Testis (tissue), 3 donors: Measurements from ENCODE around the gene EBF4. TPM values are rescaled to one million over a fixed set of nuclear protein-coding genes. Genes with fewer than 3 reads are reported as not detected.

Source experiments
- DNase-seq: peaks from one replicate; pipeline ENCODE4 v3.0.0-alpha.2; 2019
- H3K27ac ChIP-seq, 2 donors: fragments of 200-600 bp; sonication (generic); one replicate each; pipeline ENCODE4 v1.5.1; 2019
- H3K27me3 ChIP-seq: fragments of 200-600 bp; sonication (generic); one replicate; pipeline ENCODE4 v1.5.1; 2019
- H3K36me3 ChIP-seq: fragments of 200-600 bp; sonication (generic); one replicate; pipeline ENCODE4 v1.5.1; 2017; ENCODE audit warnings: low read depth; ENCODE audit errors: missing control alignments
- H3K4me1 ChIP-seq: fragments of 200-600 bp; sonication (generic); one replicate; pipeline ENCODE4 v1.5.1; 2019
- H3K4me3 ChIP-seq, 2 donors: fragments of 200-600 bp; sonication (generic); one replicate each; pipeline ENCODE4 v1.5.1; 2017 to 2019
- H3K9me3 ChIP-seq: fragments of 200-600 bp; sonication (generic); one replicate; pipeline ENCODE4 v1.5.1; 2017
- CTCF ChIP-seq, 3 experiments: fragments of 450-650 bp in 2 of 3; fragments of 200-600 bp in 1 of 3; sonication (generic) in 1 of 3; IDR thresholded peaks; one replicate each; pipeline ENCODE4 v1.5.1; 2016 to 2019; ENCODE audit warnings: antibody characterized with exemption in 3 of 3, mild to moderate bottlenecking in 2 of 3, moderate library complexity in 1 of 3
- POLR2A ChIP-seq: fragments of 450-650 bp; IDR thresholded peaks from one replicate; pipeline ENCODE4 v1.6.1; 2017; ENCODE audit warnings: antibody characterized with exemption, mild to moderate bottlenecking, moderate library complexity
- WGBS, 2 donors: methylation state at CpG; one replicate each; pipeline ENCODE4 v1.1.5; 2018; 5-methylcytosine and 5-hydroxymethylcytosine counted together
- intact Hi-C: fragments of 100-400 bp; cut with DNase I; formaldehyde crosslinking; loops from one replicate; pipeline ENCODE4 v1.15.1; 2023; ENCODE audit warnings: low total_unique reads
- polyA plus RNA-seq: library from polyadenylated mRNA; stranded (reverse); fragments of 350-450 nt; fragmentation: Illumina TruSeq; extraction: RNeasy Lipid Tissue Mini Kit (QIAGEN cat#74804); gene quantifications from one replicate; pipeline ENCODE4 v1.2.3, GENCODE V29; 2014; ENCODE audit warnings: low read depth, low replicate concordance; ENCODE audit not compliant: insufficient read depth
- total RNA-seq, 2 donors: library from RNA; depleted of rRNA; stranded (reverse); fragments of >200 nt; gene quantifications; one replicate each; pipeline ENCODE4 v1.2.3, GENCODE V29; 2016

Gene EBF4
- total and polyA plus RNA-seq, 3 donors from 2014 or later, result 6.1 to 14.2 (median 7.4) TPM

GRCh38 chr20:2804041-2804828 lies 111.7 kb downstream of the EBF4 start:
- no peak overlapping the region for H3K27ac ChIP-seq
- no peaks in the 10 kb centered on the region for H3K9me3 ChIP-seq
- no peaks in the 10 kb centered on the region for H3K27me3 ChIP-seq
- H3K36me3 ChIP-seq, result no peaks in the 10 kb centered on the region
- TF ChIP-seq CTCF (IDR thresholded peaks at IDR 0.05) (no peak), POLR2A (no peak)
- peaks cover 6% of the 10 kb centered on the region for H3K4me1 ChIP-seq
- DNase-seq, result no peak
- H3K4me3 ChIP-seq, result no peak overlapping the region
- 51 to 62% methylated on average over 16 of the region's 16 CpGs for WGBS, 2 donors
- intact Hi-C loops, result no loop called here

GRCh38 chr20:2804852-2805688 lies 112.5 kb downstream of the EBF4 start:
- Histone ChIP-seq H3K9me3 (no peaks in the 10 kb centered on the region), H3K27me3 (no peaks in the 10 kb centered on the region), H3K36me3 (no peaks in the 10 kb centered on the region), H3K4me1 (peaks cover 2% of the 10 kb centered on the region), H3K27ac (no peak overlapping the region), H3K4me3 (no peak overlapping the region)
- intact Hi-C loops, result no loop called here
- DNase-seq, result no peak
- WGBS, 2 donors, result 13% methylated on average over 46 to 47 of the region's 49 CpGs
- TF ChIP-seq CTCF (IDR thresholded peaks at IDR 0.05), result no peak
- no peak for TF ChIP-seq POLR2A

- no peaks in the 10 kb centered on the region for H3K4me1 ChIP-seq
- H3K27ac ChIP-seq, result no peak overlapping the region
- no peaks in the 10 kb centered on the region for H3K36me3 ChIP-seq
- no peaks in the 10 kb centered on the region for H3K27me3 ChIP-seq
- DNase-seq, result no peak
- TF ChIP-seq POLR2A (no peak), CTCF (IDR thresholded peaks at IDR 0.05) (no peak)
- intact Hi-C loops, result no loop called here
- WGBS, 2 donors, result 33 to 37% methylated on average over 4 to 17 of the region's 22 CpGs
- no peak overlapping the region for H3K4me3 ChIP-seq
- no peaks in the 10 kb centered on the region for H3K9me3 ChIP-seq
Observed at GRCh38 chr20:2805689-2806350, 113.2 kb downstream of the EBF4 start.

- Histone ChIP-seq H3K4me3 (no peak overlapping the region), H3K4me1 (no peaks in the 10 kb centered on the region), H3K27me3 (no peaks in the 10 kb centered on the region), H3K9me3 (no peaks in the 10 kb centered on the region), H3K27ac (no peak overlapping the region), H3K36me3 (no peaks in the 10 kb centered on the region)
- no peak for DNase-seq
- TF ChIP-seq CTCF (IDR thresholded peaks at IDR 0.05) (no peak), POLR2A (no peak)
- intact Hi-C loops, result no loop called here
- WGBS, 2 donors, result 27 to 49% methylated on average over 4 of the region's 4 CpGs
Observed at GRCh38 chr20:2806351-2806701, 113.7 kb downstream of the EBF4 start.
